Activated CD8-positive, alpha-beta memory T cell treated with anti-CD3 and anti-CD28 coated beads, Interleukin-2, amount 50 U/mL, for 1 hour (primary cell): ENCODE results near the gene LGR4.

Experiments
- DNase-seq: peaks from one replicate; pipeline ENCODE4 v3.0.0-alpha.2; 2020; ENCODE audit errors: extremely low read depth

LGR4 gene

DNA sequence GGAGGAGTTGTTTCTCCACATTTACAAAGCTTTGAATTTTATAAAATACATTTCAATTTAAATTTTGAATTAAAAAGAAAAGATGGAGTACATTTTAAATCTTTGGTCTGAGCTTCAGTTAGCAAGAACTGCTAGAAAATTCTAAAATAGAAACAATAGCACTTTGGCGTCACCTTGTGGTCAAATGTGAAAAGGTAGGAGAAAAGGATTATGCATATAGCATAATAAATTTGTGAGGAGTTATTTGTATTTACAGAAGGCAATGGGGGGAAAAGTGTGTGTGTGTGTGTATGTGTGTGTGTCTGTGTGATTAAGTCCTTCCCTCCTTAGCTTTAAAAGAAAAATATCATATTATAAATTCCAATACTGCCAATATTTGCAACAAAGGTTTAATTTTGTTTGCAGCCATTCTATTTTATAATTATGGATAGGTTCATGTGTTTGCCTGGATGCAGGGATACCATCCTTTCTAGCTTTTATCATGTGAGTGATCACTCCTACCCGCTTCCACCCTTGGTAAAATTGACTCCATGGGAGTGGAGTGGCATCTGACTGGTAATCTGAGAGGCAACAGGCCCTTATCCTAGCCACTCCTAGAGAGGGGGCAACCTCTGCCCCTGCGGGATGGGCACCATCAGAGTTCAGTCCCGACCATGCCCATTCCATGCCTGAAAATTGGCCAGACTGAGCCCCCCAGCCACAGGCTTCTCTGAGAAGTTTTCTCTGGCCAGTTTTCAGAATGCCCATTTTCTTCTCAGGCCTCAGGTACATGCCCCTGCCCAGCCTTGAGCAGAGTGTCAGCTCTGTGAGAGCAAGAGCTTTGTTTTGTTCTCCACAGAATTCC lies 13.6 kb upstream of the LGR4 start:
- DNase-seq = no peak

DNA sequence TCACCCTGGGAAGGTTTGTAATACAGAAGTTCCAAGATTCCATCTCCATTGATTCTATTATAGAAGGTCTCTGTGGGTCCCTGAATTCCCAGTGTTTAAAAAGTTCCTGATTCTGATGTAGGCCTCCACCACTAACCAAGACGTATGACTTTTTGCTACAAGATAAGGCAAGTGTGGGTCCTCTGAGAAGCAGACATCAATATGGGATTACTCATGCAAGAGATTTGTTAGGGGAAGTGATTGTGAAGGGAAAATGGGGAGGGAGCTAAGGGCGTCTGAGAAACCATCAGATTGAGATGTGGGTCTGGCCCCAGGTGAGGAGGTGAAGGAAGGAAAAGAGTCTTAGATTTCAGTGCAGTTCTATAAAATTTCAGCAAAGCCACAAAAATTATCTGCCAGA lies 10.2 kb upstream of the LGR4 start:
- no peak for DNase-seq

- no peak for DNase-seq
Observed at GRCh38 chr11:27481992-27482391, 9.4 kb upstream of the LGR4 start.

DNA sequence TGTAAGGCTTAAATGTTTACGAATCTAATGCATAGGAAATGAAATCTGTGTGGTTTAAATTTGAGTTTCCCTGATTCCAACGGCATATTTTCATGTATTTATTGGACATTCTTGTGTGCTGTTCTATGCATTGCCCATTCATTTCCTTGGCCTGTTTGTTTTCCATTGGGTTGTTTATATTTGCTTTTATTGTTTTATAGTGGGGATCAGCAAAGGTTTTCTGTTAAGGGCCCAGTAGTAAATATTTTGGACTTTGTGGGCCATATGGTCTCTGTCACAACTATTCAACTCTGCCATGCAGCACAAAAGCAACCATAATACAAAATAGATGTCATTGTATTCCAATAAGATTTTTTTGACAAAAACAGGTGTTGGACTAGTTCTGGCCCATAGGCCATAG lies 5.2 kb upstream of the LGR4 start:
- no peak for DNase-seq

- no peak for DNase-seq
Observed at GRCh38 chr11:27477243-27477642, 4.7 kb upstream of the LGR4 start.

- DNase-seq = no peak
Observed at GRCh38 chr11:27475622-27476021, 3.0 kb upstream of the LGR4 start.

- DNase-seq = no peak
Observed at GRCh38 chr11:27473017-27473406, 422 bp upstream of the LGR4 start.

DNA sequence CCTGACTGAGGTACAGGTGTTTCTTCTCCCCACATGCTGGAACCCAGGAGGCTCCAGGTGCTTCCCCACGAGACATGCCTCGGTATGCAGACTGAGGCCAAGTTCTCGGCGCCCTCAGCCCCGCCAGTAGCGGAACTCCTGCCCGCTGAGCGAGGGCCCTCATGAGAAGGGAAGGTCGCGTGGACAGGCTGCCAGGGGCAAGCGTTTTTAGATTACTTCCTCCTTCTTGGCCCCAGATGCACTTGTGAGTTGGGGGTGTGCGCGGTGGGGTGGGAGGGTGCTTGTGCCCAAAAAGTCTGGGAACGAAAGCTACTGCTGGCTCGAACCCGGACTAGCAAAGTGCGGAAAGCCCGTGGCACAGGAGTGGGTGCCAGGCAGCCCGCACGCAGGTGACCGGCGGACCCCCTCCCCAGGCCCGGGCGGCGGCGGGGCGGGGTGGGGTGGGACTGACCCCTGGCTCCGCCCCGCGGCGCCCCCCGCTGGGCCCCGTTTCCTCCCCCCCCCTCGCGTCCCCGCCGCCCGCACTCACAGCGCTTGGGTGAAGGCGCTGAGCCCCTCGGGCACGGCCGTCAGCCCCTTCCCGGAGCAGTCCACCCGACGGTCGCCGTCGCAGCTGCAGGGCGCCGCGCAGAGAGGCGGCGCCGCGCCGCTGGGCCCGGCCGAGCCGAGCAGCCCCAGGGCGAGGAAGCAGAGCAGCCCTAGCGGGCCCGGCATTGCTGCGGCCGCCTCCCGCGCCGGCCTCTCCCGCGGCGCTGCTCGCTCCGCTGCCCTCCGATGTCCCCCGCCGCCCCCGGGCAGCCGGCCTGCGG lies 797 bp downstream of the LGR4 start:
- DNase-seq = no peak

GRCh38 chr11:27470826-27471588 lies 1.6 kb downstream of the LGR4 start:
- no peak for DNase-seq

- no peak for DNase-seq
Observed at GRCh38 chr11:27470166-27470565, 2.4 kb downstream of the LGR4 start.

GRCh38 chr11:27468995-27469695 lies 3.4 kb downstream of the LGR4 start:
- no peak for DNase-seq

DNA sequence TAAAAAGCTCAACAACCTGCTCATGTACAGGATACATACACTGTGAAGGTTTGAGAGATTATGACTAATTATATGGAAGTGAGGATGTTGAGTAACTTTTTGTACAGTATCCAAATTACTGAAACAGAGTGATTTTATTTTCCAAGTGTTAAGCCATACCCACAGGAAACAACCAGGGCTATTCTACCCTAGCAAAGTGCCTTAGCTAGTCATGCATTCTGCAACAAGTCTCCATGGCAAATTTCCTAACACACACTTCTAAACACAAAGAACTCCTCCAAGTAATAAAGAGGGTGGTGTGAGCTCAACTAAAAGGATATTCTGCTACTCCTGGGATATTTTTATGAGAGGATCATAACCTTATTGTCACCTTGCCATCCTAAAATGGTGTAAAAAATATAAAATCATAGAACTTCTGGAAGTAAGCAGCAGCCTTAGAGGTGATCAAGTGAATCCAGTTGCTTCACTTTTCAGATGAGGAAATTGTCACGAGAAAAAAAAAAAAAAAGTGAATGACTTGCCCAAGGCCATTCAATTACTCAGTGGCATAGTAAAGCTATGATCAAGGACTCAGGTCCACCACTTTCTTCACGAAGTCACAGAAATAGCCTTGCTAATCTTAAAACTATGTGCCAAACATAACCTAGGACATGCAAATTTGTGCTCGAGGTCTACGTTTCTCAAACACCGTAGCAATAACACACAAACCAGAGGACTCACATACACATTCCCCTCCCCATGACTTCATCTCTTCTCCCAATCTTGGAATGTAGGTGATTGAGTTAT lies 4.2 kb downstream of the LGR4 start:
- no peak for DNase-seq

DNA sequence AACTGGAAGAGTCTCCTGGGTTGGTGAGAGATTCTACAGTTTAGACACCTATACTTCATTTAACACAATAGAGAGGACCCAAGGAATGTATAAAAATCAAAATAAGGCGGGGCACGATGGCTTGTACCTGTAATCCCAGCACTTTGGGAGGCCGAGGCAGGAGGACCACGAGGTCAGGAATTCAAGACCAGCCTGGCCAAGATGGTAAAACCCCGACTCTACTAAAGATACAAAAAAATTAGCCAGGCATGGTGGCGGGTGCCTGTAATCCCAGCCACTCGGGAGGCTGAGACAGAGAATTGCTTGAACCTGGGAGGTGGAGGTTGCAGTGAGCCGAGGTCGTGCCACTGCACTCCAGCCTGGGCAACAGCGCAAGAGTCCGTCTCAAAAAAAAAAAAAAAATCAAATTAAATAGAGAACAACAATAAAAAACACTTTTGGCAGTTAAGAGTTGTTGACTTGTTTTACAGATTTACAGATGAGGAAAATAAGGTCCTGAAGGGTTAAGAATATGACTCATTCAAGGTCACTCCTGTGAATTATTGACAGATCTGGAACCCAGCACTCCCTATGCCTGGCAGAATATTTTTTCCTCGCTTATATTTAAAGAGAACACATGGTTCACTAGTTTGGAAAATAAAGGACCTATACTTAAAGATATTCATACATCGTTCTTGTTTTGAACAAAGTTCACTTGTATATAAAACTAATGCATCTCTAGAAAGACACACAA lies 5.2 kb downstream of the LGR4 start:
- DNase-seq = no peak

DNA sequence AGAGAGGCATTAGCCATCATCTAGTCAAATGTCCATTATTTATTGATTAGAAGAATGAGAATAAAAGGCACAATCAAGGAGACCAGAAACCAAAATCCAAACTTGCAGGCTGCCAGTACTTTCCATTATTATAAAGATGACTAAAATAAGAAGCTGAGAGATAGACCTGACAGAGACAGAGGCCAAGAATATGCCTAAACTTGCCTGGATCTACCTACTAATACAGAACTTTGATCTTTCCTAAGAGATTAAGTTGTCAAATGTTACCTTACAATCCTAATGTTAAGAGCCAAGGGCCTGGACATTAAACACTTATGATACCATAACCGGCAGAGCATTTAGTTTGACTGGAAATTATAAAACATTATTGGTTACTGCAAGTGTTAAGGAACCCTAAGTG lies 6.2 kb downstream of the LGR4 start:
- no peak for DNase-seq

GRCh38 chr11:27465629-27466028 lies 7.0 kb downstream of the LGR4 start:
- no peak for DNase-seq

- DNase-seq = no peak
Observed at GRCh38 chr11:27464909-27465308, 7.7 kb downstream of the LGR4 start.

DNA sequence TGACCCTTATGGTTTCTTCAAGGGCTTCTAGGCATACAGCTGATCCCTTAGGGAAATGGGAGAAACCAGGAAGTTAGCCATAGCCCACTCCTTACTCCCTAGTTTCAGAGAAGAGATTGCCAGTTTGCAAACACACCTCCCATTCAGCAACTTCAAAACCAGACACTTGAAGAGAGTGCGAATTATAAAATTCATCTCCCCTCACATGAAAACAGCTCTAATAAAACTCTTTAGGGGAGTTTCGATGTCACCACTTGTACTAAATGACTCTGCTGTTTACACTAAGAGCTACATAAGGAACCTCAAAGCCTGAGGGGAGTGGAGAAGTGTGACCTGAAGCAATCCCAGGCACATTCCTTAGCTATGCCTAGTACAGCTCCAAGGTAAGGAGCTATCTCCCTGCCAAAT lies 8.3 kb downstream of the LGR4 start:
- DNase-seq = no peak

- DNase-seq = no peak
Observed at GRCh38 chr11:27462543-27462942, 10.0 kb downstream of the LGR4 start.

DNA sequence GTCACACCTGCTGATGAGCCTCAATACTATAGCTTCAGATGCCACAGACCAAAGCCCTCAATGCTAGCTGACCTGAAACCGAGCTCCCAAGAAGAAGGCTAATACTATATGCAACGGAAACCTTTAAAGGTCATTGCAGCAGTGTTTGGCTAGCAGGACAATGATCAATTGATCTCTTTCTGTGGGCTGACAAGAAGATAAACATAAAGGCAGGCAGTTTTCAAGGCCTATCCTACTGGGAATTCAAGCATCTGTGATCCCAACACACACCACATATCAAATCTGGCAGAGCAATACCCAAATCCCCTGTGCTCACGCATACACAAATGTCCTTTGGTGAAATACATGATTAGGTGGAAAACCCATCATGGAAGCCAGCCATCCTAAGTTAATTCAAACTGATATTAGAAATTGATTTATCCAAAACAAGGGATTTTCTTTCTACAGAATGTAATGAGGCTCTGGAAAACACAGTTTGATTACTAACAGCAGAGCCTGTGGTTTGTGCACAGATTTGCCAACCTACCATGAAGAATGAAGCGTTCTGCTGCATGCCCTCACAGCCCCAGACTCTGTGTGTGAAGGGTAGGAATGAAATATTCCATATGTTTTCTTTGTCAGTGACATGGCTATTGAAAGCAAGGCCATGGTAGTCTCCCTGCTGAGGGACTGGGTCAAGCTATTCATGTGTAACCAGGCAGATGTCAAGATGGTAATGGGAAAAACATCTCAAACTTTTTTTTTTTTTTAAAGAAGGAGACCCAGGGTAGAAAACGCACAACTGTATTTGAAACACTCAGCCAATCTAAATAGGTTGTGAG lies 12.2 kb downstream of the LGR4 start:
- no peak for DNase-seq
